Fibroblast of lung (primary cell): Measurements from ENCODE around the gene TNS3. TPM values are rescaled to one million over a fixed set of nuclear protein-coding genes. Genes with fewer than 3 reads are reported as not detected.
A peak's percentile ranks its signal among the peaks of the same experiment; 100 is the strongest.

ENCODE experiments used
- DNase-seq, 2 donors: peaks; one replicate each; pipeline versions ENCODE4 v3.0.0 to v3.0.0-alpha.2; 2010; ENCODE audit warnings: low read depth in 2 of 2
- H2AFZ ChIP-seq: 2 replicates; pipeline ENCODE4 v1.5.1; 2012; ENCODE audit warnings: low read length, control low read depth, inconsistent platforms
- H3K27ac ChIP-seq: 2 replicates; pipeline ENCODE4 v1.5.1; 2011; ENCODE audit warnings: low read length, control low read depth; ENCODE audit not compliant: insufficient read depth
- H3K27me3 ChIP-seq: 2 replicates; pipeline ENCODE4 v1.5.1; 2011; ENCODE audit warnings: mild to moderate bottlenecking, low read length; ENCODE audit not compliant: control insufficient read depth, insufficient read depth
- H3K36me3 ChIP-seq: 2 replicates; pipeline ENCODE4 v1.5.1; 2011; ENCODE audit warnings: low read length; ENCODE audit not compliant: control insufficient read depth, insufficient read depth
- H3K4me1 ChIP-seq: 2 replicates; pipeline ENCODE4 v1.5.1; 2011; ENCODE audit warnings: low read length; ENCODE audit not compliant: control insufficient read depth, insufficient read depth; ENCODE audit errors: extremely low read depth
- H3K4me2 ChIP-seq: 2 replicates; pipeline ENCODE4 v1.5.1; 2011; ENCODE audit warnings: low read length, control low read depth; ENCODE audit not compliant: insufficient read depth; ENCODE audit errors: extremely low read depth
- H3K4me3 ChIP-seq, 4 experiments: fragments of 200-600 bp in 1 of 4; sonication (generic) in 1 of 4; replicated peaks in 1 of 4; 2 replicates each; pipeline ENCODE4 v1.5.1; 2011 to 2016; ENCODE audit warnings: low read length in 4 of 4, low read depth in 3 of 4, mild to moderate bottlenecking in 3 of 4, control low read depth in 2 of 4, inconsistent platforms in 1 of 4, mixed read lengths in 1 of 4; ENCODE audit not compliant: insufficient read depth in 1 of 4; ENCODE audit errors: control extremely low read depth in 1 of 4
- H3K79me2 ChIP-seq: 2 replicates; pipeline ENCODE4 v1.5.1; 2012; ENCODE audit warnings: mild to moderate bottlenecking, low read length, inconsistent platforms; ENCODE audit not compliant: control insufficient read depth, insufficient read depth
- H3K9ac ChIP-seq: 2 replicates; pipeline ENCODE4 v1.5.1; 2011; ENCODE audit warnings: mild to moderate bottlenecking, low read length, control low read depth; ENCODE audit not compliant: insufficient read depth
- H3K9me3 ChIP-seq: 2 replicates; pipeline ENCODE4 v1.5.1; 2012; ENCODE audit warnings: low read depth, low read length; ENCODE audit not compliant: control insufficient read depth, insufficient read depth
- H4K20me1 ChIP-seq: 2 replicates; pipeline ENCODE4 v1.5.1; 2011; ENCODE audit warnings: low read length; ENCODE audit not compliant: control insufficient read depth, insufficient read depth; ENCODE audit errors: extremely low read depth
- CTCF ChIP-seq, 2 donors: IDR thresholded peaks in 1 of 2; conservative IDR thresholded peaks in 1 of 2; 1 replicate in 1 of 2; 2 replicates in 1 of 2; pipeline ENCODE4 v1.5.1; 2011 to 2012; ENCODE audit warnings: low read length in 2 of 2, control low read depth in 1 of 2, inconsistent platforms in 1 of 2, low read depth in 1 of 2, mild to moderate bottlenecking in 1 of 2
- EZH2 ChIP-seq: IDR thresholded peaks from 2 replicates; pipeline ENCODE4 v1.5.1; 2012; ENCODE audit warnings: low read length, control low read depth, mild to moderate bottlenecking; ENCODE audit errors: missing control alignments
- polyA plus RNA-seq, 2 donors: library from polyadenylated mRNA; depleted of rRNA in 1 of 2; stranded (reverse) in 1 of 2; unstranded in 1 of 2; fragments of >200 nt; gene quantifications; 2 replicates each; pipeline ENCODE4 v1.2.1, GENCODE V29; 2011 to 2012; ENCODE audit warnings: missing spikeins in 1 of 2
- total RNA-seq: library from RNA; depleted of rRNA; stranded (reverse); fragments of >200 nt; gene quantifications from 2 replicates; pipeline ENCODE4 v1.2.1, GENCODE V29; 2014

Gene TNS3
- total and polyA plus RNA-seq, 2 donors (not counting 1 experiment from before 2014, with no cell fraction given) = 74.4 to 88.8 TPM

- H3K4me2 ChIP-seq = no peak overlapping the region
- DNase-seq = no peak
- no peak overlapping the region for H3K27ac ChIP-seq
- TF ChIP-seq EZH2 (no peak), CTCF (conservative IDR thresholded peaks at IDR 0.05 in 1 of 2, IDR thresholded peaks at IDR 0.05 in 1 of 2; ENCODE audit: low read depth in 1 of 2, low read length in 2 of 2) (no peak)
- H3K9ac ChIP-seq = no peak overlapping the region
- peaks cover 7% of the 10 kb centered on the region for H3K79me2 ChIP-seq
- no peaks in the 10 kb centered on the region for H4K20me1 ChIP-seq
- peaks cover 2% of the 10 kb centered on the region for H3K36me3 ChIP-seq
- H3K4me1 ChIP-seq = peaks cover 36% of the 10 kb centered on the region
- no peaks in the 10 kb centered on the region for H3K27me3 ChIP-seq
- H2AFZ ChIP-seq = no peak overlapping the region
- H3K9me3 ChIP-seq = no peaks in the 10 kb centered on the region
- no peak overlapping the region for H3K4me3 ChIP-seq
These were observed 258.0 kb downstream of the TNS3 start for GRCh38 chr7:47323904-47324303.

- H3K9ac ChIP-seq = no peak overlapping the region
- no peak for DNase-seq
- peaks cover 27% of the 10 kb centered on the region for H3K4me1 ChIP-seq
- no peak overlapping the region for H3K4me2 ChIP-seq
- H3K9me3 ChIP-seq = no peaks in the 10 kb centered on the region
- peaks cover 2% of the 10 kb centered on the region for H3K36me3 ChIP-seq
- TF ChIP-seq EZH2 = no peak
- no peak for TF ChIP-seq CTCF (conservative IDR thresholded peaks at IDR 0.05 in 1 of 2, IDR thresholded peaks at IDR 0.05 in 1 of 2; ENCODE audit: low read depth in 1 of 2, low read length in 2 of 2)
- H3K27ac ChIP-seq = no peak overlapping the region
- no peak overlapping the region for H3K4me3 ChIP-seq
- no peaks in the 10 kb centered on the region for H3K27me3 ChIP-seq
- no peak overlapping the region for H2AFZ ChIP-seq
- H3K79me2 ChIP-seq = peaks cover 7% of the 10 kb centered on the region
- H4K20me1 ChIP-seq = no peaks in the 10 kb centered on the region
These were observed 259.2 kb downstream of the TNS3 start for GRCh38 chr7:47322731-47323130.

- Histone ChIP-seq H3K4me1 (peaks cover 8% of the 10 kb centered on the region), H3K4me2 (no peak overlapping the region), H4K20me1 (no peaks in the 10 kb centered on the region), H3K27ac (no peak overlapping the region), H3K27me3 (no peaks in the 10 kb centered on the region), H3K36me3 (peaks cover 2% of the 10 kb centered on the region), H3K9me3 (no peaks in the 10 kb centered on the region), H3K79me2 (peaks cover 2% of the 10 kb centered on the region), H3K4me3 (no peak overlapping the region), H2AFZ (no peak overlapping the region), H3K9ac (no peak overlapping the region)
- TF ChIP-seq EZH2 (no peak), CTCF (conservative IDR thresholded peaks at IDR 0.05 in 1 of 2, IDR thresholded peaks at IDR 0.05 in 1 of 2; ENCODE audit: low read depth in 1 of 2, low read length in 2 of 2) (no peak)
- DNase-seq = peak in 1 of 2 donors; percentile 74
These were observed 261.6 kb downstream of the TNS3 start for GRCh38 chr7:47320296-47320695.
